BLaER1 (cell line): ENCODE measurements around the gene LPAR3.

Experiments used
- H3K27ac ChIP-seq: shearing (Covaris generic); formaldehyde crosslinking; 2 replicates; pipeline ENCODE4 v1.8.1; 2022
- H3K27me3 ChIP-seq: shearing (Covaris generic); formaldehyde crosslinking; 2 replicates; pipeline ENCODE4 v1.8.1; 2022
- H3K36me3 ChIP-seq: shearing (Covaris generic); formaldehyde crosslinking; 2 replicates; pipeline ENCODE4 v1.8.1; 2022
- H3K4me1 ChIP-seq: shearing (Covaris generic); formaldehyde crosslinking; 2 replicates; pipeline ENCODE4 v1.8.1; 2022
- H3K4me2 ChIP-seq: shearing (Covaris generic); formaldehyde crosslinking; 2 replicates; pipeline ENCODE4 v1.8.1; 2022
- H3K4me3 ChIP-seq: shearing (Covaris generic); formaldehyde crosslinking; 2 replicates; pipeline ENCODE4 v1.8.1; 2022
- H3K9ac ChIP-seq: shearing (Covaris generic); formaldehyde crosslinking; 2 replicates; pipeline ENCODE4 v1.8.1; 2022
- H3K9me3 ChIP-seq: shearing (Covaris generic); formaldehyde crosslinking; 2 replicates; pipeline ENCODE4 v1.8.1; 2022
- H4K20me1 ChIP-seq: shearing (Covaris generic); formaldehyde crosslinking; 2 replicates; pipeline ENCODE4 v1.8.1; 2022
- Cebpa-rat ChIP-seq: shearing (Covaris generic); IDR thresholded peaks from 2 replicates; pipeline ENCODE4 v1.8.1; 2022

The LPAR3 gene

GRCh38 chr1:84847253-84848250 is 45.5 kb downstream of the LPAR3 start:
- Histone ChIP-seq H3K27me3 (no peaks in the 10 kb centered on the region), H3K9ac (no peak overlapping the region), H3K4me1 (no peaks in the 10 kb centered on the region), H3K36me3 (no peaks in the 10 kb centered on the region), H3K9me3 (no peaks in the 10 kb centered on the region), H3K4me3 (no peak overlapping the region), H4K20me1 (no peaks in the 10 kb centered on the region), H3K4me2 (no peak overlapping the region), H3K27ac (no peak overlapping the region)
- TF ChIP-seq Cebpa-rat, result no peak

GRCh38 chr1:84846387-84846786 is 46.6 kb downstream of the LPAR3 start:
- no peak overlapping the region for H3K4me2 ChIP-seq
- H3K4me1 ChIP-seq, result no peaks in the 10 kb centered on the region
- no peaks in the 10 kb centered on the region for H3K9me3 ChIP-seq
- H3K27ac ChIP-seq, result no peak overlapping the region
- H3K36me3 ChIP-seq, result no peaks in the 10 kb centered on the region
- TF ChIP-seq Cebpa-rat, result no peak
- H3K4me3 ChIP-seq, result no peak overlapping the region
- no peaks in the 10 kb centered on the region for H3K27me3 ChIP-seq
- H4K20me1 ChIP-seq, result no peaks in the 10 kb centered on the region
- no peak overlapping the region for H3K9ac ChIP-seq

DNA sequence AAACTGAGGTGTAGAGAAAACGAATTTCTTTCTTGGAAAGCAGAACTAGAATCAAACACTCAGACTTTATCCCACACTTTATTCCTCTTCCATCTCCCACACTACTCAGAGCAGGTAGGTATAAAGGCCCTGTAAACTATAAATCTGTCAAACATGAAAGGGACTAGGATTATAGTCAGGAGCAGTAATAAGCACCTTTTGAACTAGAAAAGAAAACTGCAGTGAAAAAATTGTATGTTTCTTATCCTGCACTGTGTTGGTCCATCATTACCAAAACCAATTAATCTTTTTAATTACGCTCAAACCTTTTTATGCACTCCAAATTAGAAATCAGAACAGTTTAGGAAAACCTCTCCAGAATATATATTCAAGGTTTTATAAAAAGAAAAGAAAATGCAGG is 47.6 kb downstream of the LPAR3 start:
- Histone ChIP-seq H3K27me3 (no peaks in the 10 kb centered on the region), H4K20me1 (no peaks in the 10 kb centered on the region), H3K36me3 (no peaks in the 10 kb centered on the region), H3K9ac (no peak overlapping the region), H3K4me1 (no peaks in the 10 kb centered on the region), H3K9me3 (no peaks in the 10 kb centered on the region), H3K27ac (no peak overlapping the region), H3K4me2 (no peak overlapping the region), H3K4me3 (no peak overlapping the region)
- TF ChIP-seq Cebpa-rat, result no peak

- no peak for TF ChIP-seq Cebpa-rat
- Histone ChIP-seq H3K36me3 (no peaks in the 10 kb centered on the region), H4K20me1 (no peaks in the 10 kb centered on the region), H3K27ac (no peak overlapping the region), H3K9me3 (no peaks in the 10 kb centered on the region), H3K4me1 (no peaks in the 10 kb centered on the region), H3K4me3 (no peak overlapping the region), H3K4me2 (no peak overlapping the region), H3K27me3 (no peaks in the 10 kb centered on the region), H3K9ac (no peak overlapping the region)
Observed at GRCh38 chr1:84844094-84844493, 48.9 kb downstream of the LPAR3 start.

DNA sequence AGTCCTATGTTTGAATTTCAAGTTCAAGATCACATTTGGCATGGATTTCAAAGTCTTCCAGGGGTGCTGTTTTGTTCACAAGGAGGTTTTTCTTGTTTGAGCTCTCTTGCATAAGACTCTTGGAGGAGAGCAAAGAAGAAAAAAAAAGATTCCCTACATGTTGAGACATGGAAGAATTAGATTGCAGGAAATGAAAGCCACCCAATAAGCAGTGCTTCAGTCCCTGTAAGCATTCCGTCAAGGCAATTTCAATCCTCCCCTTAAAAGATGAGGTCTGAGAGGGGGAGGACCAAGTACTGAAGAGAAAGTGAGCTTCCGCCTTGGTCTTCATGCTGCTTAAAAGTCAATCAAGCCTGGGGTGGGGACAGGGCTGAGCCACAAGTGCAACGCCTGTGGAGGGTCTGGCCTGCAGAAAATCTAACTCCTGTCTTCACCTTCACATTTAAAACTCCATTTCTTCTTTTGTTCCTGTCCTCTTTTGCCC is 50.2 kb downstream of the LPAR3 start:
- Histone ChIP-seq H4K20me1 (no peaks in the 10 kb centered on the region), H3K4me3 (no peak overlapping the region), H3K36me3 (no peaks in the 10 kb centered on the region), H3K4me2 (no peak overlapping the region), H3K27me3 (no peaks in the 10 kb centered on the region), H3K4me1 (no peaks in the 10 kb centered on the region), H3K9me3 (no peaks in the 10 kb centered on the region), H3K27ac (no peak overlapping the region), H3K9ac (no peak overlapping the region)
- TF ChIP-seq Cebpa-rat, result no peak

DNA sequence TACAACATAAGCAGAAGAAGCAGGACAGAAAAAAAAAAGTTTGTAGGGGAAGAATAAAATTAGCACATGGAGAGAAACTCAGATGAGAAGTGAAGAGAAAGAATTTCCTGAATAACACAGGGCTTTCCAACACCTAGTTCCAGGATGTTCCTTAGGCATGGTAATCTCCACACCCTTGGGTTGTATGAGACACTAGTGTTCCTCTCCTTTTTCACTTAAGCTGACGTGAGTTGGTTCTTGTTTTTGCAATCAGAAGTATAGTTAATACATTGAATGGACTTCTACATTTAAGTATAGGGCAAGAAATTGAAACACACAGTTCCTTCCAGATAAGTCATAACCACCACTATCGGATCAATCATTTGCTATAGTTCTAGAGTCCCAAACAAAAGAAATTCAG is 51.0 kb downstream of the LPAR3 start:
- Histone ChIP-seq H3K36me3 (no peaks in the 10 kb centered on the region), H3K4me2 (no peak overlapping the region)

GRCh38 chr1:84840346-84840745 is 52.7 kb downstream of the LPAR3 start:
- no peaks in the 10 kb centered on the region for H3K9me3 ChIP-seq
- H3K27me3 ChIP-seq, result no peaks in the 10 kb centered on the region
- no peaks in the 10 kb centered on the region for H4K20me1 ChIP-seq
- H3K4me2 ChIP-seq, result no peak overlapping the region
- no peaks in the 10 kb centered on the region for H3K36me3 ChIP-seq
- no peaks in the 10 kb centered on the region for H3K4me1 ChIP-seq
- no peak overlapping the region for H3K4me3 ChIP-seq
- no peak for TF ChIP-seq Cebpa-rat
- no peak overlapping the region for H3K9ac ChIP-seq
- H3K27ac ChIP-seq, result no peak overlapping the region

More for the DNA sequence above, 51.0 kb downstream of the LPAR3 start:
- Histone ChIP-seq H3K4me1 (no peaks in the 10 kb centered on the region), H3K27me3 (no peaks in the 10 kb centered on the region), H4K20me1 (no peaks in the 10 kb centered on the region), H3K4me3 (no peak overlapping the region), H3K9ac (no peak overlapping the region), H3K27ac (no peak overlapping the region), H3K9me3 (no peaks in the 10 kb centered on the region)
- no peak for TF ChIP-seq Cebpa-rat

DNA sequence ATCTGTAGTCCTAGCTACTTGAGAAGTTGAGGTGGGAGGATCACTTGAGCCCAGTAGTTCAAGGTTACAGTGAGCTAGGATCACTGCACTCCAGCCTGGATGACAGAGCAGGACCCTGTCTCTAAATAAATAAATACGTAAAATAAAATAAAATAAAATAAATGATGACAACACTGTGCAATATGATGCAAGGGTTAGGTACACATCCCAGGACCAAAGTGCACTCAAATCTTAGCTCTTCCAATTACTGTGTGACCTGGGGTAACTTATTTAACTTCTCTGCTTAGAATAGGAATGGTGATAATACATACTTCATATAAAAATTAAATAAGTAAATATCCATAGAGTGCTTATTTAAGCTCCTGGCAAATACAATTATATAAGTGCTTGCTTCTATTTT is 53.5 kb downstream of the LPAR3 start:
- Histone ChIP-seq H3K4me3 (no peak overlapping the region), H3K9me3 (no peaks in the 10 kb centered on the region), H3K4me2 (no peak overlapping the region), H3K9ac (no peak overlapping the region), H3K27ac (no peak overlapping the region), H3K27me3 (no peaks in the 10 kb centered on the region), H3K36me3 (no peaks in the 10 kb centered on the region), H4K20me1 (no peaks in the 10 kb centered on the region), H3K4me1 (no peaks in the 10 kb centered on the region)
- TF ChIP-seq Cebpa-rat, result no peak

GRCh38 chr1:84836145-84836544 is 56.9 kb downstream of the LPAR3 start:
- H4K20me1 ChIP-seq, result no peaks in the 10 kb centered on the region
- no peak overlapping the region for H3K9ac ChIP-seq
- no peaks in the 10 kb centered on the region for H3K27me3 ChIP-seq
- H3K36me3 ChIP-seq, result no peaks in the 10 kb centered on the region
- TF ChIP-seq Cebpa-rat, result no peak
- no peak overlapping the region for H3K4me2 ChIP-seq
- H3K4me3 ChIP-seq, result no peak overlapping the region
- H3K9me3 ChIP-seq, result no peaks in the 10 kb centered on the region
- H3K27ac ChIP-seq, result no peak overlapping the region
- no peaks in the 10 kb centered on the region for H3K4me1 ChIP-seq

DNA sequence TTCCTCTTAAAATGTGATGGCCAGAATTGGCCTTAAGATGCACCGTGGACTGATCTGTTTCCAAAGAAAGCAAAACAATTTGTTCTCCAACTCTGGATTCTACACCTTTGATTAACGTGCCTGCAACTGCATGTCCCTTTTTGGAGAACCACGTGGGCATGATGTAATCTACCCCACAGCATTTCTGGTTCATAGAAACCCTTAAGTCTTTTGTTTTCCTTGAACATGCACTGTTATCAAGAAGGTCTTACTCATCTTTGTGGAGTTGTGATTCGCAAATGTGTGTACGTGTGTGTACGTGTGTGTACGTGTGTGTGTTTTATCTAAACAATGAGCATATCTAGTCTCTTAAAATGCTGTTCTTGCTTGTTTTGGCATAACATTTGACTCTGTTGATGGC is 57.8 kb downstream of the LPAR3 start:
- H3K9me3 ChIP-seq, result no peaks in the 10 kb centered on the region
- H3K9ac ChIP-seq, result no peak overlapping the region
- no peaks in the 10 kb centered on the region for H3K27me3 ChIP-seq
- no peaks in the 10 kb centered on the region for H4K20me1 ChIP-seq
- H3K27ac ChIP-seq, result no peak overlapping the region
- H3K4me1 ChIP-seq, result no peaks in the 10 kb centered on the region
- no peak overlapping the region for H3K4me3 ChIP-seq
- no peaks in the 10 kb centered on the region for H3K36me3 ChIP-seq
- no peak for TF ChIP-seq Cebpa-rat
- no peak overlapping the region for H3K4me2 ChIP-seq
